Natural killer cell treated with Interleukin-12 subunit alpha and Interleukin-12 subunit beta and Interleukin-15 and Interleukin-18, amount 100 ng/mL, for 72 hours (primary cell): Measurements from ENCODE around the gene CMTM4. TPM values are rescaled to one million over a fixed set of nuclear protein-coding genes. Genes with fewer than 3 reads are reported as not detected.
"Not testable (repeated sequence)": the region's sequence is repeated elsewhere in the genome, so short reads cannot be mapped to it uniquely, and the experiment has no call there.

ENCODE experiments used
- ATAC-seq, 2 donors: fragments of 150-1000 bp; cut with Tn5 transposase in 1 of 2; sonication (Bioruptor Pico), chemical (Tn5 transposase) in 1 of 2; 2 replicates each; pipeline ENCODE4 v1.10.0; 2021
- DNase-seq: peaks from one replicate; pipeline ENCODE4 v3.0.0; 2022; ENCODE audit warnings: low spot score
- H3K27ac Mint-ChIP-seq, 2 donors: 1 replicate in 1 of 2; 2 replicates in 1 of 2; pipeline ENCODE4 v1.8.0; 2022; ENCODE audit warnings: mixed read lengths in 2 of 2, mild to moderate bottlenecking in 1 of 2, moderate library complexity in 1 of 2
- H3K27me3 Mint-ChIP-seq, 2 donors: 1 replicate in 1 of 2; 2 replicates in 1 of 2; pipeline ENCODE4 v1.8.0; 2022; ENCODE audit warnings: mixed read lengths in 2 of 2
- H3K36me3 Mint-ChIP-seq: one replicate; pipeline ENCODE4 v1.8.0; 2022; ENCODE audit warnings: mixed read lengths
- H3K4me1 Mint-ChIP-seq, 2 donors: 1 replicate in 1 of 2; 2 replicates in 1 of 2; pipeline ENCODE4 v1.8.0; 2022; ENCODE audit warnings: low read depth in 2 of 2, mixed read lengths in 2 of 2, mild to moderate bottlenecking in 1 of 2
- H3K4me3 Mint-ChIP-seq: one replicate; pipeline ENCODE4 v1.8.0; 2022; ENCODE audit warnings: mixed read lengths
- H3K9me3 Mint-ChIP-seq: 2 replicates; pipeline ENCODE4 v1.8.0; 2022; ENCODE audit warnings: mixed read lengths
- total RNA-seq, 2 donors: library from RNA; stranded (reverse); gene quantifications; one replicate each; pipeline ENCODE4 v1.2.3, GENCODE V29; 2022

CMTM4 gene
- total RNA-seq, 2 donors from 2014 or later, result 1.2 to 2.2 TPM

GRCh38 chr16:66603537-66604375 lies 92.8 kb downstream of the CMTM4 start:
- H3K27ac Mint-ChIP-seq, result peak overlapping the region; percentile 84 to 89
- peak overlapping the region; percentile 80 for H3K4me3 Mint-ChIP-seq
- peaks cover 8% of the 10 kb centered on the region for H3K36me3 Mint-ChIP-seq
- DNase-seq, result peak; percentile 76
- no peaks in the 10 kb centered on the region for H3K9me3 Mint-ChIP-seq
- no peaks in the 10 kb centered on the region for H3K27me3 Mint-ChIP-seq
- peaks cover 24 to 29% of the 10 kb centered on the region in 2 donors for H3K4me1 Mint-ChIP-seq
- ATAC-seq, result peak; percentile 34 to 58

GRCh38 chr16:66601471-66601870 lies 95.1 kb downstream of the CMTM4 start:
- Mint-ChIP-seq H3K4me1 (peaks cover 25 to 33% of the 10 kb centered on the region in 2 donors), H3K36me3 (peaks cover 8% of the 10 kb centered on the region), H3K27me3 (peaks cover 0 to 3% of the 10 kb centered on the region in 2 donors), H3K9me3 (no peaks in the 10 kb centered on the region), H3K4me3 (no peak overlapping the region), H3K27ac (no peak overlapping the region)
- DNase-seq (no peak), ATAC-seq (no peak)

- peaks cover 0 to 3% of the 10 kb centered on the region in 2 donors for H3K27me3 Mint-ChIP-seq
- no peak overlapping the region for H3K27ac Mint-ChIP-seq
- H3K9me3 Mint-ChIP-seq, result no peaks in the 10 kb centered on the region
- DNase-seq, result no peak
- H3K36me3 Mint-ChIP-seq, result peaks cover 8% of the 10 kb centered on the region
- H3K4me1 Mint-ChIP-seq, result peaks cover 19 to 27% of the 10 kb centered on the region in 2 donors
- H3K4me3 Mint-ChIP-seq, result no peak overlapping the region
- no peak for ATAC-seq
Measured at GRCh38 chr16:66600477-66600876, 96.1 kb downstream of the CMTM4 start.

- Mint-ChIP-seq H3K27ac (no peak overlapping the region), H3K4me3 (no peak overlapping the region), H3K36me3 (peaks cover 8% of the 10 kb centered on the region), H3K27me3 (peaks cover 0 to 3% of the 10 kb centered on the region in 2 donors), H3K9me3 (no peaks in the 10 kb centered on the region), H3K4me1 (peaks cover 23 to 27% of the 10 kb centered on the region in 2 donors)
- DNase-seq (no peak), ATAC-seq (no peak)
Measured at GRCh38 chr16:66599726-66600125, 96.8 kb downstream of the CMTM4 start.

GRCh38 chr16:66598111-66598510 lies 98.4 kb downstream of the CMTM4 start:
- no peak overlapping the region for H3K4me3 Mint-ChIP-seq
- H3K27ac Mint-ChIP-seq, result no peak overlapping the region
- H3K36me3 Mint-ChIP-seq, result peaks cover 8% of the 10 kb centered on the region
- peaks cover 0 to 3% of the 10 kb centered on the region in 2 donors for H3K27me3 Mint-ChIP-seq
- DNase-seq (no peak), ATAC-seq (peak; percentile 55 to 58)
- H3K4me1 Mint-ChIP-seq, result peaks cover 14 to 17% of the 10 kb centered on the region in 2 donors
- H3K9me3 Mint-ChIP-seq, result no peaks in the 10 kb centered on the region

- no peaks in the 10 kb centered on the region for H3K9me3 Mint-ChIP-seq
- DNase-seq (no peak), ATAC-seq (peak in 1 of 2 donors; percentile 77)
- peak overlapping the region; percentile 21 to 50 for H3K27ac Mint-ChIP-seq
- peak overlapping the region; percentile 42 for H3K4me3 Mint-ChIP-seq
- peaks cover 0 to 3% of the 10 kb centered on the region in 2 donors for H3K27me3 Mint-ChIP-seq
- peaks cover 11 to 14% of the 10 kb centered on the region in 2 donors for H3K4me1 Mint-ChIP-seq
- H3K36me3 Mint-ChIP-seq, result peaks cover 8% of the 10 kb centered on the region
Measured at GRCh38 chr16:66596986-66597848, 99.3 kb downstream of the CMTM4 start.

GRCh38 chr16:66596559-66596958 lies 100.0 kb downstream of the CMTM4 start:
- not testable (repeated sequence) for ATAC-seq, H3K9me3 Mint-ChIP-seq, DNase-seq, H3K27me3 Mint-ChIP-seq, H3K36me3 Mint-ChIP-seq, H3K4me3 Mint-ChIP-seq
- Mint-ChIP-seq H3K4me1 (peaks cover 11 to 14% of the 10 kb centered on the region in 2 donors), H3K27ac (peak overlapping the region in 1 of 2 donors; percentile 21)

GRCh38 chr16:66594739-66595138 lies 101.8 kb downstream of the CMTM4 start:
- H3K4me3 Mint-ChIP-seq, result peak overlapping the region; percentile 15
- H3K36me3 Mint-ChIP-seq, result no peaks in the 10 kb centered on the region
- H3K27me3 Mint-ChIP-seq, result peaks cover 0 to 3% of the 10 kb centered on the region in 2 donors
- H3K27ac Mint-ChIP-seq, result no peak overlapping the region
- no peak for DNase-seq
- no peak for ATAC-seq
- H3K4me1 Mint-ChIP-seq, result peaks cover 18 to 21% of the 10 kb centered on the region in 2 donors
- H3K9me3 Mint-ChIP-seq, result no peaks in the 10 kb centered on the region

- Mint-ChIP-seq H3K27ac (no peak overlapping the region), H3K36me3 (no peaks in the 10 kb centered on the region), H3K4me1 (peaks cover 23 to 24% of the 10 kb centered on the region in 2 donors), H3K27me3 (peaks cover 0 to 3% of the 10 kb centered on the region in 2 donors), H3K9me3 (no peaks in the 10 kb centered on the region), H3K4me3 (no peak overlapping the region)
- ATAC-seq, result no peak
- DNase-seq, result no peak
Measured at GRCh38 chr16:66592814-66593213, 103.7 kb downstream of the CMTM4 start.

GRCh38 chr16:66592241-66592640 lies 104.3 kb downstream of the CMTM4 start:
- Mint-ChIP-seq H3K27me3 (no peaks in the 10 kb centered on the region), H3K4me1 (peaks cover 19 to 20% of the 10 kb centered on the region in 2 donors), H3K4me3 (no peak overlapping the region), H3K27ac (no peak overlapping the region), H3K36me3 (no peaks in the 10 kb centered on the region), H3K9me3 (no peaks in the 10 kb centered on the region)
- ATAC-seq (no peak), DNase-seq (no peak)

- no peak for DNase-seq
- Mint-ChIP-seq H3K27ac (peak overlapping the region in 1 of 2 donors; percentile 26), H3K36me3 (no peaks in the 10 kb centered on the region), H3K4me1 (peaks cover 17% of the 10 kb centered on the region in 2 donors), H3K27me3 (no peaks in the 10 kb centered on the region), H3K9me3 (no peaks in the 10 kb centered on the region), H3K4me3 (no peak overlapping the region)
- ATAC-seq, result no peak
Measured at GRCh38 chr16:66591018-66591417, 105.5 kb downstream of the CMTM4 start.

GRCh38 chr16:66590322-66590721 lies 106.2 kb downstream of the CMTM4 start:
- Mint-ChIP-seq H3K4me1 (peaks cover 17 to 23% of the 10 kb centered on the region in 2 donors), H3K27me3 (no peaks in the 10 kb centered on the region), H3K36me3 (no peaks in the 10 kb centered on the region), H3K27ac (peak overlapping the region in 1 of 2 donors; percentile 26), H3K4me3 (peak overlapping the region; percentile 46), H3K9me3 (no peaks in the 10 kb centered on the region)
- ATAC-seq, result no peak
- no peak for DNase-seq

GRCh38 chr16:66588981-66589713 lies 107.4 kb downstream of the CMTM4 start:
- Mint-ChIP-seq H3K4me3 (peak overlapping the region; percentile 80), H3K27ac (no peak overlapping the region), H3K9me3 (no peaks in the 10 kb centered on the region), H3K36me3 (no peaks in the 10 kb centered on the region), H3K27me3 (no peaks in the 10 kb centered on the region), H3K4me1 (peaks cover 17 to 19% of the 10 kb centered on the region in 2 donors)
- DNase-seq, result no peak
- ATAC-seq, result peak; percentile 85 to 91
